Keratinocyte (primary cell): ENCODE measurements around the gene CDC14B. TPM values are rescaled to one million over a fixed set of nuclear protein-coding genes. Genes with fewer than 3 reads are reported as not detected.
"Not testable (repeated sequence)": the region's sequence is repeated elsewhere in the genome, so short reads cannot be mapped to it uniquely, and the experiment has no call there.

Experiments used
- DNase-seq: peaks from one replicate; pipeline ENCODE4 v3.0.0-alpha.2; 2011; ENCODE audit warnings: low read depth, missing footprints, low spot score
- FAIRE-seq: peaks from 2 replicates; lab custom pipeline; 2011; peaks lifted over from hg19 to GRCh38; lab: Jason Lieb, UNC
- H2AFZ ChIP-seq: 2 replicates; pipeline ENCODE4 v1.6.0; 2012; ENCODE audit warnings: low read length, control low read depth, inconsistent platforms; ENCODE audit not compliant: control insufficient read depth
- H3K27ac ChIP-seq: 2 replicates; pipeline ENCODE4 v1.5.1; 2011; ENCODE audit warnings: low read length; ENCODE audit not compliant: control insufficient read depth, insufficient read depth
- H3K27me3 ChIP-seq: 3 replicates; pipeline ENCODE4 v1.6.0; 2011; ENCODE audit warnings: low read length; ENCODE audit not compliant: control insufficient read depth, insufficient read depth; ENCODE audit errors: extremely low read depth
- H3K36me3 ChIP-seq, 2 experiments: 2 replicates in 1 of 2; 3 replicates in 1 of 2; pipeline ENCODE4 v1.5.1; 2011; ENCODE audit warnings: low read length in 2 of 2, mild to moderate bottlenecking in 1 of 2; ENCODE audit not compliant: control insufficient read depth in 2 of 2, insufficient read depth in 2 of 2; ENCODE audit errors: extremely low read depth in 1 of 2
- H3K4me1 ChIP-seq: 3 replicates; pipeline ENCODE4 v1.5.1; 2011; ENCODE audit warnings: low read length; ENCODE audit not compliant: control insufficient read depth, insufficient read depth; ENCODE audit errors: extremely low read depth
- H3K4me2 ChIP-seq: 3 replicates; pipeline ENCODE4 v1.6.0; 2011; ENCODE audit warnings: low read depth, low read length; ENCODE audit not compliant: control insufficient read depth, insufficient read depth; ENCODE audit errors: extremely low read depth
- H3K4me3 ChIP-seq, 3 experiments: fragments of 200-600 bp in 1 of 3; sonication (generic) in 1 of 3; 2 replicates in 2 of 3; 3 replicates in 1 of 3; pipeline ENCODE4 v1.5.1; 2011 to 2016; ENCODE audit warnings: low read length in 3 of 3, mild to moderate bottlenecking in 3 of 3, control low read depth in 2 of 3, inconsistent platforms in 1 of 3, low read depth in 1 of 3, mixed read lengths in 1 of 3, mixed run types in 1 of 3, moderate library complexity in 1 of 3; ENCODE audit not compliant: control insufficient read depth in 2 of 3, insufficient read depth in 2 of 3; ENCODE audit errors: extremely low read depth in 1 of 3
- H3K79me2 ChIP-seq: 2 replicates; pipeline ENCODE4 v1.6.0; 2012; ENCODE audit warnings: low read length; ENCODE audit not compliant: control insufficient read depth, insufficient read depth
- H3K9ac ChIP-seq: 3 replicates; pipeline ENCODE4 v1.6.0; 2011; ENCODE audit warnings: low read length; ENCODE audit not compliant: control insufficient read depth, insufficient read depth; ENCODE audit errors: extremely low read depth
- H3K9me1 ChIP-seq: 3 replicates; pipeline ENCODE4 v1.6.0; 2011; ENCODE audit warnings: low read length; ENCODE audit not compliant: control insufficient read depth, insufficient read depth; ENCODE audit errors: extremely low read depth
- H3K9me3 ChIP-seq: 2 replicates; pipeline ENCODE4 v1.5.1; 2012; ENCODE audit warnings: low read depth, low read length; ENCODE audit not compliant: control insufficient read depth
- H4K20me1 ChIP-seq: 3 replicates; pipeline ENCODE4 v1.6.0; 2011; ENCODE audit warnings: low read length; ENCODE audit not compliant: control insufficient read depth, insufficient read depth; ENCODE audit errors: extremely low read depth
- EZH2 ChIP-seq: IDR thresholded peaks from one replicate; pipeline ENCODE4 v1.6.1; 2012; ENCODE audit warnings: inconsistent platforms, mild to moderate bottlenecking, low read length, moderate library complexity
- dilution Hi-C: fragments of 300-500 bp; cut with MboI; formaldehyde crosslinking; loops from one replicate; pipeline ENCODE4 v1.7.0; 2020; ENCODE audit warnings: low sequenced_read_pairs; ENCODE audit not compliant: extremely low pct_ligation_motif_present
- polyA plus RNA-seq, 5 experiments: library from polyadenylated mRNA; depleted of rRNA in 3 of 5; stranded (reverse) in 3 of 5; stranded (forward) in 1 of 5; unstranded in 1 of 5; fragments of >200 nt; gene quantifications; 1 replicate in 1 of 5; 2 replicates in 3 of 5; 3 replicates in 1 of 5; pipeline versions ENCODE4 v1.2.1 to v1.2.3, GENCODE V29; 2011 to 2012; ENCODE audit warnings: missing spikeins in 2 of 5, low read depth in 1 of 5, low replicate concordance in 1 of 5
- TF ChIP-seq, protein P1 (sequence below), 3 experiments: IDR thresholded peaks in 1 of 3; conservative IDR thresholded peaks in 1 of 3; optimal IDR thresholded peaks in 1 of 3; 2 replicates in 2 of 3; 3 replicates in 1 of 3; pipeline versions ENCODE3 to v1.5.1; 2011; ENCODE audit warnings: low read length in 3 of 3, mild to moderate bottlenecking in 3 of 3, moderate library complexity in 2 of 3, control low read depth in 1 of 3, inconsistent platforms in 1 of 3; ENCODE audit not compliant: insufficient read depth in 2 of 3; ENCODE audit errors: extremely low read depth in 1 of 3

Gene CDC14B
- polyA plus RNA-seq, 1 donor (not counting 4 experiments of a cell fraction or from before 2014, with no cell fraction given), result 7.5 TPM

DNA sequence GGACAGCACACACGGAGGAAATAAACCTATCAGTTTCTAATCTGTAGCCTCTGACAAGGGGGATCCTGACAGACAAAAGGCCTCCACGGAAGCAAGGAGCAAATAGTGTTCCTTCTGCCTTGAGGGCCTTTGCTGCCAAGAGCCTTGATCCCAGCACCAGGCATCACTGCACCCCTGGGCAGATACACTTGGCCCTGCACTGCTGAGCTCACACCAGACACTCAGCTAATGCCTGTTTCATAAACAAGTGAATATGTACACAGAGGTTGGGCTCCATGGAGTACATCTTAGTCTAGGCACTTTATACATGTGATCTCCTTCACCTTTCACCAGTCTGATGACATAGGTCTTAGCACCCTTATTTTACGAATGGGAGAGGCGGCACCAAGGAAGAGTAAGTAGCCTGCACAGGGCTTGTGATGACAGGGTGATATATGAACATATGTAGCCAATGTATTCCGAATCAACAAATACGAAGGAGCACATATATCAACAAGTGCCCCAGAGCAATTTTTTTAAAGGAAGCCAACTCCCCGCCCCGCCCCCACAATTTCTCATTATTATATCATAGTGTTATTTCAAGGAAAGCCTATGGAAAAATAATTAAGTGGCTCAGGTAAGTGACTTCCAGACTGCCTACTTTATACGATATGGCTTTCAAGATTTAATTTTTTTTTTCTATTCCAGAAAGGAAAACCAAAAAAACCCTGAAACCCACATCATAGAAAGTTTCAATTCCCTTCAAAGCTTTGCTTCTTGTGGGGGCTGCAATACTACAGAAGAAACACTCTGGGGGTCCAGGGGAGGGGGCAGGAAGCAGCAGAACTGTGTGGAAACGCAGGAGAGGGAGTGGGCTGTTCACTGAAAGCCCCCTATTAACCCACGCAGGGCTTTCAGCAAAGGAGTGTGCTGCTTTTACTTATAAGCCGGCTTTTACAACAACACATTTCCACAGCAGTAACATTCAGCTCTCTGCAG lies 32.0 kb downstream of the CDC14B start:
- dilution Hi-C loops, result no loop called here
- no peak overlapping the region for H3K4me3 ChIP-seq
- peaks cover 10% of the 10 kb centered on the region for H3K79me2 ChIP-seq
- H3K27ac ChIP-seq, result no peak overlapping the region
- FAIRE-seq (no peak), DNase-seq (no peak)
- peaks cover 3% of the 10 kb centered on the region for H3K4me1 ChIP-seq
- no peaks in the 10 kb centered on the region for H3K9me3 ChIP-seq
- H3K9ac ChIP-seq, result no peak overlapping the region
- H3K9me1 ChIP-seq, result no peaks in the 10 kb centered on the region
- H3K4me2 ChIP-seq, result no peak overlapping the region
- no peaks in the 10 kb centered on the region for H3K27me3 ChIP-seq
- TF ChIP-seq, protein P1, sequence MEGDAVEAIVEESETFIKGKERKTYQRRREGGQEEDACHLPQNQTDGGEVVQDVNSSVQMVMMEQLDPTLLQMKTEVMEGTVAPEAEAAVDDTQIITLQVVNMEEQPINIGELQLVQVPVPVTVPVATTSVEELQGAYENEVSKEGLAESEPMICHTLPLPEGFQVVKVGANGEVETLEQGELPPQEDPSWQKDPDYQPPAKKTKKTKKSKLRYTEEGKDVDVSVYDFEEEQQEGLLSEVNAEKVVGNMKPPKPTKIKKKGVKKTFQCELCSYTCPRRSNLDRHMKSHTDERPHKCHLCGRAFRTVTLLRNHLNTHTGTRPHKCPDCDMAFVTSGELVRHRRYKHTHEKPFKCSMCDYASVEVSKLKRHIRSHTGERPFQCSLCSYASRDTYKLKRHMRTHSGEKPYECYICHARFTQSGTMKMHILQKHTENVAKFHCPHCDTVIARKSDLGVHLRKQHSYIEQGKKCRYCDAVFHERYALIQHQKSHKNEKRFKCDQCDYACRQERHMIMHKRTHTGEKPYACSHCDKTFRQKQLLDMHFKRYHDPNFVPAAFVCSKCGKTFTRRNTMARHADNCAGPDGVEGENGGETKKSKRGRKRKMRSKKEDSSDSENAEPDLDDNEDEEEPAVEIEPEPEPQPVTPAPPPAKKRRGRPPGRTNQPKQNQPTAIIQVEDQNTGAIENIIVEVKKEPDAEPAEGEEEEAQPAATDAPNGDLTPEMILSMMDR (optimal IDR thresholded peaks at IDR 0.05 in 1 of 3, IDR thresholded peaks at IDR 0.05 in 1 of 3, conservative IDR thresholded peaks at IDR 0.05 in 1 of 3; ENCODE audit: extremely low read depth in 1 of 3, insufficient read depth in 2 of 3, low read length in 3 of 3), result no peak
- no peak for TF ChIP-seq EZH2
- no peaks in the 10 kb centered on the region for H3K36me3 ChIP-seq
- H4K20me1 ChIP-seq, result no peaks in the 10 kb centered on the region
- no peak overlapping the region for H2AFZ ChIP-seq

DNA sequence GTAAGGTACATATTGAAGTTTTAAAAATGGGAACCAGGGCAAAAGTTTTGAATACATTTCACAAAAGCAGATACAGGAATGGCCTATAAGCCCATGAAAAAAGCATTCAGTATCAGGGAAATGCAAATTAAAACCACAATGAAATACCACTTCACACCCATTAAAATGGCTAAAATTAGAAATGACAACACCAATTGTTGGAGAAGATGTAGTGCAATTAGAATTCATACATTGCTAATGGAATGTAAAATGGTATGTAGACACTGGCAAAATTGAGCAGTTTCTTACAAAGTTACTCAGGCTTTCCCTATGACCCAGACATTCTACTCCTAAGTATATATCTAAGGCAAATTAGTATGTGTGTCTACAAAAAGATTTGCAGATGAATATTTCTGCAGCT lies 34.2 kb downstream of the CDC14B start:
- TF ChIP-seq, protein P1 (optimal IDR thresholded peaks at IDR 0.05 in 1 of 3, IDR thresholded peaks at IDR 0.05 in 1 of 3, conservative IDR thresholded peaks at IDR 0.05 in 1 of 3; ENCODE audit: extremely low read depth in 1 of 3, insufficient read depth in 2 of 3, low read length in 3 of 3), result no peak
- TF ChIP-seq EZH2, result no peak
- Histone ChIP-seq H3K36me3 (no peaks in the 10 kb centered on the region), H3K9me1 (no peaks in the 10 kb centered on the region), H3K4me1 (peaks cover 16% of the 10 kb centered on the region), H2AFZ (no peak overlapping the region), H3K9ac (no peak overlapping the region), H3K27me3 (no peaks in the 10 kb centered on the region), H3K79me2 (peaks cover 12% of the 10 kb centered on the region), H3K9me3 (no peaks in the 10 kb centered on the region), H3K4me2 (no peak overlapping the region), H3K27ac (no peak overlapping the region), H4K20me1 (no peaks in the 10 kb centered on the region), H3K4me3 (no peak overlapping the region)
- FAIRE-seq, result no peak
- DNase-seq, result no peak
- dilution Hi-C loops, result no loop called here

DNA sequence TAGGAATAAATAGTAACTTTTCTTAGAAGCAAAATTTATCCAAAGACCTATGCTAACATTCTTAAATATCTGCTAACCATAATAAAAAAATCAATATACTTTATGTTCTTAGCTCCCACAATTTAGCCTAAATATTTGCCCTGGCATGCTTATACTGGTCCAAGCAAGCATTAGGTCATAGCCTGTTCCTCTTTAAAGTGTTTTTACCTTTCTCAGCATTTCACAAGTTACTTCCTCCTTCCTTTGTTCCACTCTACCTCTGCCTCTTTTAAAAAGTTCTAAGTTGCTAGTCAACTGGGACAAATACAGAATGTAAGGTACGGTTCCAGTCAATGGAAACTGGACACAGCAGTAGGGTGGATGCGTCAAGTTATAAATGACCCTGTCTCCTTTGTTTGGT lies 37.4 kb downstream of the CDC14B start:
- H3K9me3 ChIP-seq, H3K4me3 ChIP-seq, H4K20me1 ChIP-seq, H3K9ac ChIP-seq, H3K36me3 ChIP-seq, H3K27ac ChIP-seq, H3K27me3 ChIP-seq, dilution Hi-C loops, DNase-seq, H3K9me1 ChIP-seq: not testable (repeated sequence)
- Histone ChIP-seq H2AFZ (peak overlapping the region; percentile 90), H3K4me1 (peaks cover 16% of the 10 kb centered on the region), H3K4me2 (peak overlapping the region; percentile 52), H3K79me2 (peaks cover 14% of the 10 kb centered on the region)
- peak; percentile 29 for FAIRE-seq
